Embryonic facial prominence (tissue), 1 donor: Measurements from ENCODE around the gene NUMBL.

Experiments
- DNase-seq: peaks from one replicate; pipeline ENCODE4 v3.0.0-alpha.2; 2016; ENCODE audit errors: extremely low spot score

Gene NUMBL

GRCh38 chr19:40689339-40690049 is 957 bp downstream of the NUMBL start:
- no peak for DNase-seq

- DNase-seq: no peak
These were observed 1.5 kb downstream of the NUMBL start for GRCh38 chr19:40688987-40689338.

- no peak for DNase-seq
These were observed 2.1 kb downstream of the NUMBL start for GRCh38 chr19:40688309-40688708.

GRCh38 chr19:40687525-40688016 is 2.9 kb downstream of the NUMBL start:
- peak; percentile 18 for DNase-seq

- DNase-seq: no peak
These were observed 3.4 kb downstream of the NUMBL start for GRCh38 chr19:40686882-40687524.

GRCh38 chr19:40685563-40685962 is 4.9 kb downstream of the NUMBL start:
- no peak for DNase-seq

GRCh38 chr19:40685016-40685526 is 5.4 kb downstream of the NUMBL start:
- no peak for DNase-seq

GRCh38 chr19:40684280-40684679 is 6.2 kb downstream of the NUMBL start:
- no peak for DNase-seq

GRCh38 chr19:40683437-40683836 is 7.0 kb downstream of the NUMBL start:
- DNase-seq: no peak

GRCh38 chr19:40682431-40682964 is 8.0 kb downstream of the NUMBL start:
- DNase-seq: no peak

GRCh38 chr19:40681039-40681438 is 9.4 kb downstream of the NUMBL start:
- no peak for DNase-seq

- DNase-seq: no peak
These were observed 13.3 kb downstream of the NUMBL start for GRCh38 chr19:40677156-40677555.

- no peak for DNase-seq
These were observed 16.2 kb downstream of the NUMBL start for GRCh38 chr19:40674291-40674690.

GRCh38 chr19:40673397-40673796 is 17.1 kb downstream of the NUMBL start:
- no peak for DNase-seq

- DNase-seq: no peak
These were observed 17.7 kb downstream of the NUMBL start for GRCh38 chr19:40672573-40673299.

GRCh38 chr19:40672038-40672437 is 18.4 kb downstream of the NUMBL start:
- DNase-seq: no peak

GRCh38 chr19:40671404-40671803 is 19.0 kb downstream of the NUMBL start:
- no peak for DNase-seq

GRCh38 chr19:40668991-40669614 is 21.3 kb downstream of the NUMBL start:
- no peak for DNase-seq

GRCh38 chr19:40667602-40668001 is 22.8 kb downstream of the NUMBL start:
- DNase-seq: no peak

- DNase-seq: no peak
These were observed 23.5 kb downstream of the NUMBL start for GRCh38 chr19:40666803-40667438.
